Type B pancreatic cell (in vitro differentiated cells): ENCODE measurements around the gene THAP8. TPM values are rescaled to one million over a fixed set of nuclear protein-coding genes. Genes with fewer than 3 reads are reported as not detected.
A peak's percentile ranks its signal among the peaks of the same experiment; 100 is the strongest.

Experiments used
- DNase-seq: peaks from one replicate; pipeline ENCODE4 v3.0.0; 2021; ENCODE audit warnings: mixed read lengths; ENCODE audit not compliant: unreplicated experiment; ENCODE audit errors: extremely low spot score
- H3K27ac Mint-ChIP-seq: 2 replicates; pipeline ENCODE4 v1.8.0; 2021; ENCODE audit warnings: mild to moderate bottlenecking, mixed read lengths
- H3K27me3 Mint-ChIP-seq: 2 replicates; pipeline ENCODE4 v1.8.0; 2021; ENCODE audit warnings: mixed read lengths
- H3K36me3 Mint-ChIP-seq: 2 replicates; pipeline ENCODE4 v1.8.0; 2021; ENCODE audit warnings: mixed read lengths
- H3K4me1 Mint-ChIP-seq: one replicate; pipeline ENCODE4 v1.8.0; 2021; ENCODE audit warnings: mixed read lengths; ENCODE audit not compliant: unreplicated experiment
- H3K4me3 Mint-ChIP-seq: 2 replicates; pipeline ENCODE4 v1.8.0; 2021; ENCODE audit warnings: mild to moderate bottlenecking, mixed read lengths
- H3K9me3 Mint-ChIP-seq: 2 replicates; pipeline ENCODE4 v1.8.0; 2021; ENCODE audit warnings: mixed read lengths
- CTCF ChIP-seq: fragments of 200-600 bp; sonication (generic); conservative IDR thresholded peaks from 2 replicates; pipeline ENCODE4 v1.5.0; 2021; ENCODE audit warnings: antibody characterized with exemption, mild to moderate bottlenecking
- total RNA-seq: library from RNA; stranded (reverse); gene quantifications from 2 replicates; pipeline ENCODE4 v1.2.1, GENCODE V29; 2021; ENCODE audit warnings: low replicate concordance

Gene THAP8
- total RNA-seq, 1 donor from 2014 or later, result 6.4 TPM

GRCh38 chr19:36097036-36097435, 43.0 kb upstream of the THAP8 start:
- H3K4me1 Mint-ChIP-seq, result no peaks in the 10 kb centered on the region
- H3K4me3 Mint-ChIP-seq, result no peak overlapping the region
- no peak overlapping the region for H3K27ac Mint-ChIP-seq
- H3K9me3 Mint-ChIP-seq, result no peaks in the 10 kb centered on the region
- no peak for TF ChIP-seq CTCF
- peaks cover 3% of the 10 kb centered on the region for H3K36me3 Mint-ChIP-seq
- DNase-seq, result no peak
- H3K27me3 Mint-ChIP-seq, result no peaks in the 10 kb centered on the region

- no peak for TF ChIP-seq CTCF
- Mint-ChIP-seq H3K27me3 (no peaks in the 10 kb centered on the region), H3K36me3 (peaks cover 3% of the 10 kb centered on the region), H3K4me3 (no peak overlapping the region), H3K27ac (no peak overlapping the region), H3K4me1 (no peaks in the 10 kb centered on the region), H3K9me3 (no peaks in the 10 kb centered on the region)
- no peak for DNase-seq
Measured at GRCh38 chr19:36093687-36094086, 39.6 kb upstream of the THAP8 start.

GRCh38 chr19:36093146-36093662, 39.1 kb upstream of the THAP8 start:
- no peak for TF ChIP-seq CTCF
- peaks cover 3% of the 10 kb centered on the region for H3K36me3 Mint-ChIP-seq
- no peaks in the 10 kb centered on the region for H3K27me3 Mint-ChIP-seq
- H3K4me1 Mint-ChIP-seq, result no peaks in the 10 kb centered on the region
- H3K9me3 Mint-ChIP-seq, result no peaks in the 10 kb centered on the region
- H3K4me3 Mint-ChIP-seq, result no peak overlapping the region
- no peak overlapping the region for H3K27ac Mint-ChIP-seq
- no peak for DNase-seq

- H3K9me3 Mint-ChIP-seq, result no peaks in the 10 kb centered on the region
- H3K27me3 Mint-ChIP-seq, result no peaks in the 10 kb centered on the region
- DNase-seq, result no peak
- H3K27ac Mint-ChIP-seq, result no peak overlapping the region
- H3K4me3 Mint-ChIP-seq, result no peak overlapping the region
- no peak for TF ChIP-seq CTCF
- H3K36me3 Mint-ChIP-seq, result peaks cover 3% of the 10 kb centered on the region
- no peaks in the 10 kb centered on the region for H3K4me1 Mint-ChIP-seq
Measured at GRCh38 chr19:36092566-36092965, 38.5 kb upstream of the THAP8 start.

- H3K4me3 Mint-ChIP-seq, result no peak overlapping the region
- peak overlapping the region; percentile 73 for H3K27ac Mint-ChIP-seq
- no peaks in the 10 kb centered on the region for H3K4me1 Mint-ChIP-seq
- H3K27me3 Mint-ChIP-seq, result no peaks in the 10 kb centered on the region
- DNase-seq, result no peak
- no peak for TF ChIP-seq CTCF
- H3K36me3 Mint-ChIP-seq, result peaks cover 3% of the 10 kb centered on the region
- no peaks in the 10 kb centered on the region for H3K9me3 Mint-ChIP-seq
Measured at GRCh38 chr19:36090910-36091695, 37.0 kb upstream of the THAP8 start.
